Liver (tissue), 9 donors: ENCODE data around the gene SNX15. TPM values are rescaled to one million over a fixed set of nuclear protein-coding genes. Genes with fewer than 3 reads are reported as not detected.

ENCODE experiments used
- DNase-seq: peaks from one replicate; pipeline ENCODE4 v3.0.0-alpha.2; 2017; ENCODE audit warnings: low spot score
- H3K27ac ChIP-seq, 2 donors: one replicate each; pipeline ENCODE4 v1.7.0; 2013; ENCODE audit warnings: inconsistent platforms in 2 of 2, low read length in 2 of 2, control low read depth in 1 of 2, low read depth in 1 of 2, mild to moderate bottlenecking in 1 of 2
- H3K27me3 ChIP-seq, 4 donors: one replicate each; pipeline versions ENCODE4 v1.6.1 to v1.7.0; 2013; ENCODE audit warnings: low read length in 3 of 4, inconsistent platforms in 1 of 4, mild to moderate bottlenecking in 1 of 4, moderate library complexity in 1 of 4; ENCODE audit not compliant: control insufficient read depth in 4 of 4, insufficient read depth in 4 of 4
- H3K36me3 ChIP-seq, 4 donors: one replicate each; pipeline versions ENCODE4 v1.6.1 to v1.7.0; 2013; ENCODE audit warnings: low read length in 3 of 4, mild to moderate bottlenecking in 3 of 4, low read depth in 1 of 4, moderate library complexity in 1 of 4; ENCODE audit not compliant: control insufficient read depth in 4 of 4, insufficient read depth in 3 of 4
- H3K4me1 ChIP-seq, 4 donors: one replicate each; pipeline versions ENCODE4 v1.6.1 to v1.7.0; 2013; ENCODE audit warnings: low read length in 3 of 4, mild to moderate bottlenecking in 3 of 4, moderate library complexity in 1 of 4; ENCODE audit not compliant: control insufficient read depth in 4 of 4, insufficient read depth in 4 of 4
- H3K4me3 ChIP-seq, 3 donors: one replicate each; pipeline versions ENCODE4 v1.6.1 to v1.7.0; 2013; ENCODE audit warnings: low read length in 3 of 3, control low read depth in 1 of 3, low read depth in 1 of 3, mild to moderate bottlenecking in 1 of 3
- H3K9ac ChIP-seq, 2 donors: one replicate each; pipeline ENCODE4 v1.7.0; 2013; ENCODE audit warnings: low read length in 2 of 2, mild to moderate bottlenecking in 2 of 2, moderate library complexity in 2 of 2, control low read depth in 1 of 2, low read depth in 1 of 2
- H3K9me3 ChIP-seq, 4 donors: one replicate each; pipeline versions ENCODE4 v1.6.1 to v1.7.0; 2013; ENCODE audit warnings: low read length in 3 of 4; ENCODE audit not compliant: control insufficient read depth in 4 of 4
- EGR1 ChIP-seq, 2 donors: IDR thresholded peaks; 2 replicates each; pipeline ENCODE4 v1.6.1; 2016 to 2018; ENCODE audit warnings: antibody characterized with exemption in 2 of 2, low read depth in 2 of 2
- FOXA1 ChIP-seq: IDR thresholded peaks from 2 replicates; pipeline ENCODE4 v1.6.1; 2016; ENCODE audit warnings: antibody characterized with exemption
- FOXA2 ChIP-seq: IDR thresholded peaks from 2 replicates; pipeline ENCODE4 v1.6.1; 2016; ENCODE audit warnings: antibody characterized with exemption
- GABPA ChIP-seq, 2 donors: IDR thresholded peaks in 1 of 2; conservative IDR thresholded peaks in 1 of 2; 2 replicates each; pipeline ENCODE4 v1.6.1; 2016; ENCODE audit warnings: antibody characterized with exemption in 2 of 2, mild to moderate bottlenecking in 1 of 2, moderate library complexity in 1 of 2
- HNF4A ChIP-seq, 2 donors: conservative IDR thresholded peaks; 2 replicates each; pipeline ENCODE4 v1.6.1; 2016; ENCODE audit warnings: antibody characterized with exemption in 2 of 2, mild to moderate bottlenecking in 2 of 2
- HNF4G ChIP-seq: IDR thresholded peaks from 2 replicates; pipeline ENCODE4 v1.6.1; 2016; ENCODE audit warnings: antibody characterized with exemption
- JUND ChIP-seq, 2 donors: IDR thresholded peaks; 2 replicates each; pipeline ENCODE4 v1.6.1; 2016; ENCODE audit warnings: antibody characterized with exemption in 2 of 2
- NR2F2 ChIP-seq: IDR thresholded peaks from 2 replicates; pipeline ENCODE4 v1.6.1; 2016; ENCODE audit warnings: antibody characterized with exemption
- RAD21 ChIP-seq, 2 donors: IDR thresholded peaks; 2 replicates each; pipeline ENCODE4 v1.6.1; 2016; ENCODE audit warnings: antibody characterized with exemption in 2 of 2, mild to moderate bottlenecking in 2 of 2
- RXRA ChIP-seq, 2 donors: IDR thresholded peaks; 2 replicates each; pipeline ENCODE4 v1.6.1; 2017 to 2018; ENCODE audit warnings: antibody characterized with exemption in 2 of 2, mild to moderate bottlenecking in 1 of 2
- SP1 ChIP-seq: IDR thresholded peaks from 2 replicates; pipeline ENCODE4 v1.6.1; 2018; ENCODE audit warnings: antibody characterized with exemption, mild to moderate bottlenecking
- WGBS: extraction: QIAGEN DNeasy Blood & Tissue Kit; methylation state at CpG from one replicate; pipeline ENCODE4 v1.1.7; 2013; 5-methylcytosine and 5-hydroxymethylcytosine counted together
- polyA plus RNA-seq, 2 donors: library from polyadenylated mRNA; stranded (reverse) in 1 of 2; unstranded in 1 of 2; fragments of 200-250 nt in 1 of 2; fragments of >200 nt in 1 of 2; fragmentation: Nextera tagmentation in 1 of 2; extraction: Ambion mirVana in 1 of 2; gene quantifications; one replicate each; pipeline versions ENCODE4 v1.2.1 to v1.2.3, GENCODE V29; 2013 to 2015
- total RNA-seq, 2 donors: library from RNA; depleted of rRNA; stranded (reverse); fragments of >200 nt; gene quantifications; one replicate each; pipeline ENCODE4 v1.2.3, GENCODE V29; 2014
- TF ChIP-seq, protein P1 (sequence below): IDR thresholded peaks from 2 replicates; pipeline ENCODE4 v1.6.1; 2016; ENCODE audit warnings: antibody characterized with exemption, mild to moderate bottlenecking
- TF ChIP-seq, protein P2 (sequence below): IDR thresholded peaks from 2 replicates; pipeline ENCODE4 v1.6.1; 2016; ENCODE audit warnings: antibody characterized with exemption
- TF ChIP-seq, protein P3 (sequence below): IDR thresholded peaks from 2 replicates; pipeline ENCODE4 v1.6.1; 2016; ENCODE audit warnings: antibody characterized with exemption
- TF ChIP-seq, protein P4 (sequence below): fragments of 150-350 bp; IDR thresholded peaks from 2 replicates; pipeline ENCODE4 v1.5.1; 2017; ENCODE audit warnings: improper control_type of control experiment, low read depth, low read length; ENCODE audit not compliant: missing input control
- TF ChIP-seq, protein P5 (sequence below): IDR thresholded peaks from 2 replicates; pipeline ENCODE4 v1.6.1; 2016; ENCODE audit warnings: antibody characterized with exemption
- donor health status: healthy.
- donor health status: healthy.
- donor health status: healthy.
- donor health status: healthy.
- donor health status: healthy.

SNX15 gene
- total and polyA plus RNA-seq, 4 donors = 4.5 to 7.2 (median 5.7) TPM

DNA sequence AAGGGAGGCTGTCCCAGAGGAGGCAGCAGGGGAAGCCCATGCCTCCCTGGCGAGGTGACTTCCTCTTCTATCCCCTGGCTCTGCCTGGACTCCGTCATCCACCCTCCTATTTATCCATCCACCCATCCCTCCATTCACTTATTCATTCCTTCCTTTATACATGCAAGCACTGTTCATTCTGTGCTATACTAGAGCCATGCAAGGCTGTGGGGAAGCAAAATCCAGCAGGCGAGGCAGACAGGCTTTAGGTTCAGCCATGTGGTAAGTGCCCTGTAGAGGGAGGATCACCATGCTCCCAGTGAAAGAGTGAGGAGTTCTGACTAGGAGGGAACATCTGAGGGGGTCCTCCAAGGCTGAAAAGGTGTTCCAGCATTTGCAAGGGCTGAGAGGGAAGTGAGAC lies 32.3 kb downstream of the SNX15 start:
- H3K4me3 ChIP-seq = no peak overlapping the region
- DNase-seq = no peak
- no peaks in the 10 kb centered on the region for H3K27me3 ChIP-seq
- TF ChIP-seq SP1 (no peak), FOXA2 (no peak), RAD21 (IDR thresholded peaks at IDR 0.05) (no peak), EGR1 (IDR thresholded peaks at IDR 0.05; ENCODE audit: low read depth in 2 of 2) (no peak), RXRA (IDR thresholded peaks at IDR 0.05) (no peak), NR2F2 (no peak), FOXA1 (no peak)
- TF ChIP-seq, protein P1, sequence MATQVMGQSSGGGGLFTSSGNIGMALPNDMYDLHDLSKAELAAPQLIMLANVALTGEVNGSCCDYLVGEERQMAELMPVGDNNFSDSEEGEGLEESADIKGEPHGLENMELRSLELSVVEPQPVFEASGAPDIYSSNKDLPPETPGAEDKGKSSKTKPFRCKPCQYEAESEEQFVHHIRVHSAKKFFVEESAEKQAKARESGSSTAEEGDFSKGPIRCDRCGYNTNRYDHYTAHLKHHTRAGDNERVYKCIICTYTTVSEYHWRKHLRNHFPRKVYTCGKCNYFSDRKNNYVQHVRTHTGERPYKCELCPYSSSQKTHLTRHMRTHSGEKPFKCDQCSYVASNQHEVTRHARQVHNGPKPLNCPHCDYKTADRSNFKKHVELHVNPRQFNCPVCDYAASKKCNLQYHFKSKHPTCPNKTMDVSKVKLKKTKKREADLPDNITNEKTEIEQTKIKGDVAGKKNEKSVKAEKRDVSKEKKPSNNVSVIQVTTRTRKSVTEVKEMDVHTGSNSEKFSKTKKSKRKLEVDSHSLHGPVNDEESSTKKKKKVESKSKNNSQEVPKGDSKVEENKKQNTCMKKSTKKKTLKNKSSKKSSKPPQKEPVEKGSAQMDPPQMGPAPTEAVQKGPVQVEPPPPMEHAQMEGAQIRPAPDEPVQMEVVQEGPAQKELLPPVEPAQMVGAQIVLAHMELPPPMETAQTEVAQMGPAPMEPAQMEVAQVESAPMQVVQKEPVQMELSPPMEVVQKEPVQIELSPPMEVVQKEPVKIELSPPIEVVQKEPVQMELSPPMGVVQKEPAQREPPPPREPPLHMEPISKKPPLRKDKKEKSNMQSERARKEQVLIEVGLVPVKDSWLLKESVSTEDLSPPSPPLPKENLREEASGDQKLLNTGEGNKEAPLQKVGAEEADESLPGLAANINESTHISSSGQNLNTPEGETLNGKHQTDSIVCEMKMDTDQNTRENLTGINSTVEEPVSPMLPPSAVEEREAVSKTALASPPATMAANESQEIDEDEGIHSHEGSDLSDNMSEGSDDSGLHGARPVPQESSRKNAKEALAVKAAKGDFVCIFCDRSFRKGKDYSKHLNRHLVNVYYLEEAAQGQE = no peak
- TF ChIP-seq, protein P2, sequence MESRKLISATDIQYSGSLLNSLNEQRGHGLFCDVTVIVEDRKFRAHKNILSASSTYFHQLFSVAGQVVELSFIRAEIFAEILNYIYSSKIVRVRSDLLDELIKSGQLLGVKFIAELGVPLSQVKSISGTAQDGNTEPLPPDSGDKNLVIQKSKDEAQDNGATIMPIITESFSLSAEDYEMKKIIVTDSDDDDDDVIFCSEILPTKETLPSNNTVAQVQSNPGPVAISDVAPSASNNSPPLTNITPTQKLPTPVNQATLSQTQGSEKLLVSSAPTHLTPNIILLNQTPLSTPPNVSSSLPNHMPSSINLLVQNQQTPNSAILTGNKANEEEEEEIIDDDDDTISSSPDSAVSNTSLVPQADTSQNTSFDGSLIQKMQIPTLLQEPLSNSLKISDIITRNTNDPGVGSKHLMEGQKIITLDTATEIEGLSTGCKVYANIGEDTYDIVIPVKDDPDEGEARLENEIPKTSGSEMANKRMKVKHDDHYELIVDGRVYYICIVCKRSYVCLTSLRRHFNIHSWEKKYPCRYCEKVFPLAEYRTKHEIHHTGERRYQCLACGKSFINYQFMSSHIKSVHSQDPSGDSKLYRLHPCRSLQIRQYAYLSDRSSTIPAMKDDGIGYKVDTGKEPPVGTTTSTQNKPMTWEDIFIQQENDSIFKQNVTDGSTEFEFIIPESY = no peak
- no peaks in the 10 kb centered on the region for H3K9me3 ChIP-seq
- peaks cover 0 to 4% (median 1%) of the 10 kb centered on the region in 4 donors for H3K4me1 ChIP-seq
- 91% methylated on average over 3 of the region's 3 CpGs for WGBS
- no peak overlapping the region for H3K27ac ChIP-seq
- H3K9ac ChIP-seq = no peak overlapping the region
- H3K36me3 ChIP-seq = no peaks in the 10 kb centered on the region

DNA sequence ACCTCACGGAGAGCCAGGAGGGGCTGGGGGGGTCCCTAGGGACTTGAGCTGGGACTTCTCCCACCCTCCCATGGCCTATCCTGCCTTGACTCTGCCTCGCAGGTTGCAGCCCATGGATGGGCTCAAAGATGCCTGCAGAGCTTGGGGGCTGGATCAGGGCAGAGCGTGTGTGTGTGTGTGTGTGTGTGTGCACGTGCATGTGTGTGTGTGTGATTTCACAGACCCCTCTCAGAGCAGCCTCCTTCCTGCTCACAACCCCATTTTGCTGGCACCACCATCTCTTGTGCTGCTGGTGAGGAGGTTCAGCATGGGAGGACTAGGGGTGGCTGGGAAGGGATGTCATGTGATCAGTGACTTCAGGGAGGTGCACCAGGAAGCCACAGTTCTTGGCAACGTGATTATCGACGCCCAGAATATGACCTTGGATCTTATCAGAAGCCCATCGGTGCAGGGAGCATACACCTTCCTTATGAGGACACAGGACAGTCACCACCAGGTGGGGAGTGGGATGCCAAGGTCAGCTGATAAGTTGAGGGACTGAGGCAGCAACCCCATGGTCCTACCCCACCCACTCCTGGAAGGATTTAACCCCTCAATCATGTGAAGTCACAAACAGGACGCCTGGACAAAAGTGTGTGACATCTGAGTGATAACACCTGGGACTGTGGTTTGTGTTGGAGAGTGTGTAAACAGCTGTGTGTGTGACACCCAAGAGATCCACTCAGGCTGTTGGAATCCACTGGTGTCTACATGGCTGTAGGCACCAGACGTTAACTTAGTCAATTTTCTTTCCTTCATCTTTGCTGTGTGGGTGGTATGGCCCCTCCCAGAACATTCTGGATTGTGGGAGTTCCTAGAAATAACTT lies 33.0 kb downstream of the SNX15 start:
- Histone ChIP-seq H3K27ac (no peak overlapping the region), H3K27me3 (no peaks in the 10 kb centered on the region), H3K9me3 (no peaks in the 10 kb centered on the region), H3K4me3 (no peak overlapping the region), H3K4me1 (peaks cover 0 to 4% (median 1%) of the 10 kb centered on the region in 4 donors), H3K36me3 (no peaks in the 10 kb centered on the region), H3K9ac (no peak overlapping the region)
- 66% methylated on average over 10 of the region's 10 CpGs for WGBS
- DNase-seq = no peak
- TF ChIP-seq, protein P2 = no peak
- no peak for TF ChIP-seq SP1
- TF ChIP-seq EGR1 (IDR thresholded peaks at IDR 0.05; ENCODE audit: low read depth in 2 of 2) = no peak
- TF ChIP-seq RXRA (IDR thresholded peaks at IDR 0.05) = no peak
- TF ChIP-seq, protein P3, sequence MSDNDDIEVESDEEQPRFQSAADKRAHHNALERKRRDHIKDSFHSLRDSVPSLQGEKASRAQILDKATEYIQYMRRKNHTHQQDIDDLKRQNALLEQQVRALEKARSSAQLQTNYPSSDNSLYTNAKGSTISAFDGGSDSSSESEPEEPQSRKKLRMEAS = no peak
- TF ChIP-seq GABPA (IDR thresholded peaks at IDR 0.05 in 1 of 2, conservative IDR thresholded peaks at IDR 0.05 in 1 of 2) = no peak
- TF ChIP-seq NR2F2 = no peak
- no peak for TF ChIP-seq JUND (IDR thresholded peaks at IDR 0.05)
- no peak for TF ChIP-seq HNF4A (conservative IDR thresholded peaks at IDR 0.05)
- no peak for TF ChIP-seq FOXA1
- TF ChIP-seq RAD21 (IDR thresholded peaks at IDR 0.05) = no peak
- TF ChIP-seq, protein P1 = no peak
- TF ChIP-seq HNF4G = no peak
- TF ChIP-seq, protein P4, sequence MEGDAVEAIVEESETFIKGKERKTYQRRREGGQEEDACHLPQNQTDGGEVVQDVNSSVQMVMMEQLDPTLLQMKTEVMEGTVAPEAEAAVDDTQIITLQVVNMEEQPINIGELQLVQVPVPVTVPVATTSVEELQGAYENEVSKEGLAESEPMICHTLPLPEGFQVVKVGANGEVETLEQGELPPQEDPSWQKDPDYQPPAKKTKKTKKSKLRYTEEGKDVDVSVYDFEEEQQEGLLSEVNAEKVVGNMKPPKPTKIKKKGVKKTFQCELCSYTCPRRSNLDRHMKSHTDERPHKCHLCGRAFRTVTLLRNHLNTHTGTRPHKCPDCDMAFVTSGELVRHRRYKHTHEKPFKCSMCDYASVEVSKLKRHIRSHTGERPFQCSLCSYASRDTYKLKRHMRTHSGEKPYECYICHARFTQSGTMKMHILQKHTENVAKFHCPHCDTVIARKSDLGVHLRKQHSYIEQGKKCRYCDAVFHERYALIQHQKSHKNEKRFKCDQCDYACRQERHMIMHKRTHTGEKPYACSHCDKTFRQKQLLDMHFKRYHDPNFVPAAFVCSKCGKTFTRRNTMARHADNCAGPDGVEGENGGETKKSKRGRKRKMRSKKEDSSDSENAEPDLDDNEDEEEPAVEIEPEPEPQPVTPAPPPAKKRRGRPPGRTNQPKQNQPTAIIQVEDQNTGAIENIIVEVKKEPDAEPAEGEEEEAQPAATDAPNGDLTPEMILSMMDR = no peak
- TF ChIP-seq, protein P5, sequence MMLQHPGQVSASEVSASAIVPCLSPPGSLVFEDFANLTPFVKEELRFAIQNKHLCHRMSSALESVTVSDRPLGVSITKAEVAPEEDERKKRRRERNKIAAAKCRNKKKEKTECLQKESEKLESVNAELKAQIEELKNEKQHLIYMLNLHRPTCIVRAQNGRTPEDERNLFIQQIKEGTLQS = no peak
- no peak for TF ChIP-seq FOXA2
